Measurements from ENCODE around the gene SNAPC1.

SNAPC1 gene

GRCh38 chr14:61774861-61775260 lies 12.6 kb downstream of the SNAPC1 start:
- no peak for TF ChIP-seq CTCF (IDR thresholded peaks at IDR 0.05; ENCODE audit: insufficient read depth, missing control alignments)
- FAIRE-seq (no peak), DNase-seq (ENCODE audit: insufficient read length, low spot score) (no peak)

- DNase-seq (ENCODE audit: insufficient read length, low spot score) (no peak), FAIRE-seq (no peak)
- TF ChIP-seq CTCF (IDR thresholded peaks at IDR 0.05; ENCODE audit: insufficient read depth, missing control alignments): no peak
Measured at GRCh38 chr14:61780125-61780524, 17.9 kb downstream of the SNAPC1 start.

DNA sequence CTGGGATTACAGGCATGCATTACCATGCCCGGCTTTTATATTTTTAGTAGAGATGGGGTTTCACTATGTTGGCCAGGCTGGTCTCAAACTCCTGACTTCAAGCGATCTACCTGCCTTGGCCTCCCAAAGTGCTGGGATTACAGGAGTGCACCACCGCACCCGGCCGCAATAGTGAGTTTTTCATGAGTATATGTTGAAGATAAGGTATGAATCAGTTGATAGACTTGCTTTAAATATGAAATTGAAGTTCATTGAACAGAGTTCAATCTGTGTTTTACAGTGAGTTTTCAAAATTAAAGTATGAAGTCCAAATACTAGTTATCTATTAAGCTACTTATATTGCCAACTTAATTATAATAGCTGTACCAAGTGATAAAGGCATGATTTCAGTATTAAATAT lies 35.1 kb downstream of the SNAPC1 start:
- no peak for FAIRE-seq
- DNase-seq (ENCODE audit: insufficient read length, low spot score): no peak
- TF ChIP-seq CTCF (IDR thresholded peaks at IDR 0.05; ENCODE audit: insufficient read depth, missing control alignments): no peak

GRCh38 chr14:61802010-61802568 lies 39.9 kb downstream of the SNAPC1 start:
- FAIRE-seq: no peak
- no peak for DNase-seq (ENCODE audit: insufficient read length, low spot score)

GRCh38 chr14:61803755-61804154 lies 41.5 kb downstream of the SNAPC1 start:
- FAIRE-seq (no peak), DNase-seq (ENCODE audit: insufficient read length, low spot score) (no peak)
- TF ChIP-seq CTCF (IDR thresholded peaks at IDR 0.05; ENCODE audit: insufficient read depth, missing control alignments): no peak

More at GRCh38 chr14:61802010-61802568, 39.9 kb downstream of the SNAPC1 start:
- no peak for TF ChIP-seq CTCF (IDR thresholded peaks at IDR 0.05; ENCODE audit: insufficient read depth, missing control alignments)

- DNase-seq (ENCODE audit: insufficient read length, low spot score): no peak
- FAIRE-seq: no peak
- no peak for TF ChIP-seq CTCF (IDR thresholded peaks at IDR 0.05; ENCODE audit: insufficient read depth, missing control alignments)
Measured at GRCh38 chr14:61805451-61805850, 43.2 kb downstream of the SNAPC1 start.

- TF ChIP-seq CTCF (IDR thresholded peaks at IDR 0.05; ENCODE audit: insufficient read depth, missing control alignments): no peak
- DNase-seq (ENCODE audit: insufficient read length, low spot score) (no peak), FAIRE-seq (no peak)
Measured at GRCh38 chr14:61811882-61812346, 49.7 kb downstream of the SNAPC1 start.

Data from D721Med (cell line).